Nucleus accumbens (tissue), 56 donors: ENCODE measurements around the gene MAP7D3.
"Not testable (repeated sequence)": the region's sequence is repeated elsewhere in the genome, so short reads cannot be mapped to it uniquely, and the experiment has no call there.

Source experiments
- DNase-seq, 56 donors: peaks; one replicate each; lab custom pipeline; 2025; lab: John Stamatoyannopoulos, UW

Gene MAP7D3

GRCh38 chrX:136185401-136186022 lies 65.7 kb downstream of the MAP7D3 start:
- no peak for DNase-seq

- DNase-seq, result no peak
Observed at GRCh38 chrX:136183917-136184316, 67.3 kb downstream of the MAP7D3 start.

GRCh38 chrX:136183172-136183571 lies 68.0 kb downstream of the MAP7D3 start:
- no peak for DNase-seq

- DNase-seq, result no peak
Observed at GRCh38 chrX:136182414-136182813, 68.8 kb downstream of the MAP7D3 start.

GRCh38 chrX:136179133-136179532 lies 72.1 kb downstream of the MAP7D3 start:
- DNase-seq, result no peak

GRCh38 chrX:136176399-136176825 lies 74.8 kb downstream of the MAP7D3 start:
- DNase-seq, result no peak

- no peak for DNase-seq
Observed at GRCh38 chrX:136171420-136171819, 79.8 kb downstream of the MAP7D3 start.

- DNase-seq, result peak in 4 of 56 donors; percentile 1 to 2 (median 2)
Observed at GRCh38 chrX:136170139-136170800, 80.9 kb downstream of the MAP7D3 start.

GRCh38 chrX:136168929-136169735 lies 82.1 kb downstream of the MAP7D3 start:
- peak in 24 of 56 donors; percentile 1 to 42 (median 8) for DNase-seq

GRCh38 chrX:136167989-136168388 lies 83.2 kb downstream of the MAP7D3 start:
- DNase-seq, result not testable (repeated sequence)

GRCh38 chrX:136166221-136166855 lies 84.9 kb downstream of the MAP7D3 start:
- DNase-seq, result peak in 4 of 56 donors; percentile 0 to 19 (median 5)

GRCh38 chrX:136165406-136165805 lies 85.8 kb downstream of the MAP7D3 start:
- DNase-seq, result no peak

GRCh38 chrX:136163689-136164088 lies 87.5 kb downstream of the MAP7D3 start:
- no peak for DNase-seq
